GM19035 (cell line): Measurements from ENCODE around the gene ITGB3.
"Not testable (repeated sequence)": the region's sequence is repeated elsewhere in the genome, so short reads cannot be mapped to it uniquely, and the experiment has no call there.

Experiments
- ATAC-seq: cut with Tn5 transposase; IDR thresholded peaks from one replicate; pipeline ENCODE4 v1.9.1; 2021; ENCODE audit not compliant: unreplicated experiment

Gene ITGB3

GRCh38 chr17:47253541-47254402, at the start of gene ITGB3:
TSS of gene ITGB3 (plus strand) at chr17:47253827. CDS start at chr17:47253862, 35 bp downstream.
- peak; percentile 88 for ATAC-seq

DNA sequence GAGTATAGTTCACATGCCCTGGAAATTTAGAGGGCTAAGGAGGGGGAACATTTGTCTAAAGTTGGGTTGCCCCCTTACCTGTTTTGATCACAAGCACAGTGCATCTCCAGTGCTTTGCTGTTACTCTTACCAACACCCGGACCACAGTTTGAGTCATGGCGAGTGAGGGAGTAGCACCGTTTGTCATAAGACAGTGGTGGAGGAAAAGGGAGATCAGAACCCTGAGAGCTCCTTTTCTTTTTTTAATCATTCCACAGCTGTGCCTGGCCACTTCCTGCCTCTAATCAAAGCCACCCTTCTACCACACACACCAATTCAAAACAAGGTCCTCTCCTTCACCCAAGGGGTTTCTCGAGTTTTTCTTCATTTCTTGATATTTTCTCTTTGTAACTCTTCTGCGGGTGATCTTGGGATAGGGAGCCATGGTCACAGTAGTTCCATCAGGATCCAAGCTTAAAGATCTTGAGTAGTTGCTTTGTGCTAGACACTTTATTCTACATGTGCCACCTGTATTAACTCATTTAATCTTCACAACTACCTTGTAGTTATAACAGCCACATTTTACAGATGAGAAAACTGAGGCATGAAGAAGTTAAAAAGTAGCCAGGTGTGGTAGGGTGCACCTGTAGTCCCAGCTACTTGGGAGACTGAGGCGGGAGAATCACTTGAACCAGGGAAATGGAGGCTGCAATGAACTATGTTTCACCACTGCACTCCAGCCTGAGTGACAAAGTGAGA, 49.5 kb upstream of the ITGB3 start:
- no peak for ATAC-seq

GRCh38 chr17:47204722-47205418, 48.8 kb upstream of the ITGB3 start:
- peak; percentile 48 for ATAC-seq

DNA sequence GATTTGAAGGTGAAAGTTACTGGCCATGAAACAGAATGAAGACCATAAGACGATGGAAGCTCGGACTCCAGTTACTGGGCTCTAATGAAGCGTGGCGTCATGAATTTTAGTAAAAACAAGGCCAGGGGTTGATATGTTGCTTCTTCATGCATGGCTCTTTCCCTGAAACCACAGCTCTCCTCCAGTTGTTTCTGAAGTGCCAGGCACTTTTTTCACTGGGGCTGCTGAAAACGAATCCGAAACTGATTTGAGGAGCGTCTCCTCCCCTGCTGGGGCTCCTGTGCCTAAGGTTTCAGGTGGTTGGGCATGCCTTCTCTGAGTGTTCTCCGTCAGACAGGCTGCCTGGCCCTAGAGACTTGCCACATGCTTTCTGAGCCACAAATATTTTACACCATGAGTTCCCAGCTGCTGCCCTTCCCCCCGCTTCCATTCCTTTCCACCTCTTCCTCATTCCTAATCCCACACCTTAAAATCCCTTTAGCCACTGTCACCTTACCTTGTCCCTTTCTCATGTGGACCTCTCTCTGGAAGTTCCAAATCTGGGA, 48.1 kb upstream of the ITGB3 start:
- ATAC-seq = peak; percentile 55

GRCh38 chr17:47207143-47208067, 46.2 kb upstream of the ITGB3 start:
- ATAC-seq = no peak

DNA sequence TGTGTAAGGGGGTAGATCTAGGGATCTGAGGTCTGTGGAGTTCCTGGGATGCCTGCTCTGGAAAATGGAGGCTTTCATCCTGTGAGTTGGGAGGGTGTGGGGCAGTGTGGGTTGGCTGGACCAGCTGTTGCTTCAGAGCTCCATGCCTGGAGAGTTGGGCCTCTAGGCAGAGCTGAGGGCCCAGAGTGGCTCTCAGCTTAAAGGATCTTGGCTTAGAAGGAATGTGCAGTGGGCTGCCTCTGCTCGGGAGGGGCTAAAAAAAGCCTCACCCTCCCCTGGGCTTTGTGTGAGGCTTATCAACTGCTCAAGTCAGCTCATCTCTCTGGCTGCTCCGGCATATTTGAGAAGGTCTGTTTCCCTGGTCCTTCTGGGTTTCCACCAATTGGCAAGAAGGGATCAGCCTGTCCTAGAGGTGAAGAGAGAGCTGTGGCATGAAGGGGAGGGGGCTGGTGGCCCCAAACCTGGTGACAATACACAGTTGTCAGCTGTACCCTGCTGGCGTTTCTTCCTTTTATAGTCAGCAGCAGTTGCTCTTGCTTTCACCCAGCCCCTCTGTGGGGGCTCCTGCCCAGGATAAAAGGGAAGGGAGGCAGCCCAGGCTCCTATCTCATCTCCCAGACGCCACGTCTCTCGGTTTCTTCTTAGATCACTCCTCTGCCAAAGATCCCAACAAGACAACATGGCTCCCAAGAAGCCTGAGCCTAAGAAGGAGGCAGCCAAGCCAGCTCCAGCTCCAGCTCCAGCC, 44.7 kb upstream of the ITGB3 start, which contains the start of gene MYL4:
MYL4 (plus strand) TSS at position 605 of the 745 bp plus-strand sequence; CDS start at position 680, 75 bp downstream.
- ATAC-seq = no peak

DNA sequence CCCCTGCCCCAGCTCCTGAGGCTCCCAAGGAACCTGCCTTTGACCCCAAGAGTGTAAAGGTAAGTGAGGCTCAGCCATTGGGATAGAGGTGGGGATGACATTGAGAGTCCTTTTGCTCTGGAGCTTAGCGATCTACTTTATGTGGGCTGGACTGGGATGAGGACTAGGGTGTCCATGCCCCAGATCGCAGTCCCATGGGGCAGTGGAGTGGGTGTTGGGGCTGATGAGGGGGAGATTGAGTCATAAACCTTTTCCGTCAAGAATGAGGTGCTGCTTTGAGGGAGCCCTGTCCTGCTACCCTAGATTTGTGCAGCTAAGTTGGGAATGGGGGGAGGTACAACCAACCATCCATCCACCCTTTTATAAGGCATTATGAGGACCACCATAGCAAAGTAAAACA, 44.1 kb upstream of the ITGB3 start:
- ATAC-seq = no peak

DNA sequence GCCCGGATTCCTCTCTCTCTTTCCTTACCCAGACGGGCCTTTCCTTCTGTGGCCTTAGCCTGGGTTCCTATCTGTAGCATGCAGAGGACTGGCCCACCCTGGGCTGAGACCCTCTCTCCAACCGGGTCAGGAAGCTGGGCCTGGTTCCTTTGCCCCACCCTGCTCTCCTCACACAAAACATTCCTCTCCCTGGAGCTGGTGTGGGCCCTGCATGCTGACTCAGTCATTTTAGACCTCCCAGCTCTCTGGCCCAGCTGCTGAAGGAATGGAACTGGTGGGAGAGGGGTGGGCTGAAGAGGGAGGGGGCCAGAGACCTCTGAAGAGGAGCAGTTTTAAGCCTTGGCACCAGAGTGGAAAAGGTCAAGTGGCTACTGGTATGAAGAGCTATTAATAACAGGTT, 43.5 kb upstream of the ITGB3 start:
- no peak for ATAC-seq

GRCh38 chr17:47210779-47211178, 42.8 kb upstream of the ITGB3 start:
- no peak for ATAC-seq

DNA sequence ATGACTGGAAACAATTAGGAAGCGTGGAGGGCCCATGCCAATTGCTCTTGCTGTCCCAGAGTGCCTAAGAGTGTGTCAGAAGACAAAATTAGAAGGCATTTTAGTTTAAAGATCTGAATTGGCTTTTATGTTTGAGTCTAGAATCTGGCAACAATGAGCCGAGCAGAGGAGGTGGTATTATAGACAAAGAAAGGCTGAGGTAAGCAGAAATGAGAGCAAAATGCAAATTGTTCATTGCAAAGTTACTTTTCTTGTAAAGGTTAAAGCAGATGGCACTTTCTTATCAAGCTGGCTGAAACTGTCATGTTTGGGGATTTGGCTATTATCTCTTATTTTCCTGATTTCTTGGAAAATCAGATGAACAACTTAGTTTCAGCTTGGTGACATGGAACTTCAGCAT, 41.2 kb upstream of the ITGB3 start:
- no peak for ATAC-seq

- no peak for ATAC-seq
Observed at GRCh38 chr17:47213540-47213939, 40.1 kb upstream of the ITGB3 start.

DNA sequence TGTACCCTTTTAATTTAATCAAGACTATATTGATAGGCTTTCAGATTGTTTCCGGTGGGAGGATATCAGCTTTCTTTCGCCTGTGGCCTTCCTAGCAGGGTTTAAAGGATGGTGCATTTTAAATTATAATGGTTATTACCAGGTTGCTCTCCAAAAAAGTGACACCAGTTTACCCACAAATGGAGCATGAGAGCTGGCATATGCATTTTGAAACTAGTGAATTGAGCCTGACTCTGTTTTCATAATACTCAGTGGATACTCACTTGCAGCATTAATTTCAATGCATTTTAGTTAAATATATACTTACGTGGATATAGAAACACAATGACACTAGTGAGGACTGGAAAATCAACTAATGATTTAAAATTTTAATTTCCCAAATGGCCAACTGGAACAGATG, 38.7 kb upstream of the ITGB3 start:
- no peak for ATAC-seq

- ATAC-seq = not testable (repeated sequence)
Observed at GRCh38 chr17:47216821-47217220, 36.8 kb upstream of the ITGB3 start.

GRCh38 chr17:47217279-47217678, 36.3 kb upstream of the ITGB3 start:
- not testable (repeated sequence) for ATAC-seq

DNA sequence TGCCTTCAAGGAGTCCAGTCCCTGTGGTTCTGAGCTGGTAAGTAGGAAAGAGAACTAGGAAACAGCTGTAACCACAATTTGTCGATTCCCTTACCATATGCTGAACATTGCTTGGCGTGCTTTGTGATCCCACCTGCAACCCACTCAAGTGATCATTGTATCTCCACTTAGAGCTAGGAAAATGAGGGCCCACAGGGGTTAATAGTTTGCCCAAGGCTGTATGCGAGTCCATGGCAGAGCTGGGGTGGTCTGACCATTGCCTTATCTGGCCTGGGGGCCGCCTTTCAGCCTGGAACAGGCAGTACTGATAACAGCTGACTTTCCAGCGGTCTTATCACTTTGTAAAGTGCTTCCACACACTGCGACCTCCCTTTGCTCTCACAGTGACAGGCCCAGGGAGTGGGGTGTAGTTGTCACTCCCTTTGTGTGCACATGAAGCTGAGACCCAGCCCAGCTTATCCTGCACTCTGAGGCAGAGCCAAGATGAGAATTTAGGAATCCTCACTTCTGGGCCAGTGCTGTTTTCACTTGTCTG, 34.7 kb upstream of the ITGB3 start:
- no peak for ATAC-seq

DNA sequence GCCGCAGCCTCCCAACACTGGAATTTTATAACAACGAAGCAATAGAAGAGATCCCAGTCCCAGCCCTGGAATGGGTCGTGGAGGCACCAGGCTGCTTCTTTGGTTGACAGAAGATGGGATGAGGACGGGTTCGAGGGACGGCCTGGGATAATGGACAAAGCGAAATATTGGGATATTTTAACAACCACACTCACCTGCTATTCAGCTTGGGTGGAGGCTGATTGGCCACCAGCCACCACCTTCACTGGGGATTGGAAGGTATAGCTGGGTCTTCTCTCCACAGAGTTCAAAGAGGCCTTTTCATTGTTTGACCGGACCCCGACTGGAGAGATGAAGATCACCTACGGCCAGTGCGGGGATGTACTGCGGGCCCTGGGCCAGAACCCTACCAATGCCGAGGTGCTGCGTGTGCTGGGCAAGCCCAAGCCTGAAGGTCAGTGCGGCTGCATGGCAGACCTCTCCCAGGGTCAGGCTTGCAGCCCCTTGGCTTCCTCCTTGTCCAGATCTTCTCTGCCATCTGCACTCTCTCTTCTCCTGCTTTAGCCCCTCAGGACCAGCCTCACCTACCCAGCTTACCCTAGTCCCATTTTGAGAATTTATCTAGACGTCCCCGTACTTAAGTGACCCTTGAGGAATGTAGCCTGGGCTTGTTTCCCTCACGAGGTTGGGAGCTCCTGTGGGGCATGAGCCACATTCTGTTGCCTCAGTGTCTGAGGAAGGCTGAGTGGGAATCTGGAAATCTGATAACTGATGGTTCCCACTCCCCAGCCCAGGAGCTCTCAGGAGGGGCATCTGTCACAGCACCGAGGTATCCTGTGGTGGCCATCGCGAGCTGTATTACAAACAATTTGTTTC, 33.8 kb upstream of the ITGB3 start:
- no peak for ATAC-seq

DNA sequence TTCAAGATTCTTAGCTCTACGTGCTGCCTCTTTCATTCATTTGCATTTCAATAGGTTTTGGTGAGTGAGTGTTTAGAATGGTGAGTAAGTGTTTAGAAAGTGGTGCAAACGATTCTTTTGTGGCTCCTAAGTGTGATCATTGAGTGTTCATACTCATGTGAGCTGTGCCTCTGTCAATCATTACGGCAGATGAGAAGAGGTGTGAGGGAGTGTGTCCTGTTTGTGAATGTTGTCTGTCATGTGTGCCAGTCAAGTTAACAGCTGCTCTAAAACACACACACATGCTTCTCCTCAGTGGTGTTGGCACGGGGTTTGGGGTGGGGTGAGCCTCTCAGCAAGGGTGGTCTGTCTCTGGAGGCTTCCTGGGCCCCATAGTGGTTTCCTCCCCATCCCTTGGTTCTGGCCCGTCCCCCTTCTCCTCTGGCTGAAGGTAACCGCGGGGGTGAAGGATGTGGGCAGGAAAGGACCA, 33.1 kb upstream of the ITGB3 start:
- ATAC-seq = no peak

GRCh38 chr17:47221154-47221553, 32.5 kb upstream of the ITGB3 start:
- no peak for ATAC-seq
